HepG2 (cell line): ENCODE measurements around the gene CAST. TPM values are rescaled to one million over a fixed set of nuclear protein-coding genes. Genes with fewer than 3 reads are reported as not detected.

Experiments used
- ATAC-seq: fragments of 200-7000 bp; cut with Tn5 transposase; 3 replicates; pipeline ENCODE4 v1.9.1; 2020; ENCODE audit warnings: mild to moderate bottlenecking, moderate library complexity
- BruUV-seq: library from RNA; stranded (reverse); fragments of 400-500 nt; replicated peaks from 2 replicates; lab custom pipeline; 2021; lab: Mats Ljungman, UMichigan
- CTCF ChIA-PET: fragments of 300-600 bp; formaldehyde crosslinking; extraction: SDS; loops from one replicate; lab custom pipeline; 2021; ENCODE audit warnings: low total read pairs, inconsistent platforms, low intra/inter-chr PET ratio; lab: Yijun Ruan, JAX
- POLR2A ChIA-PET: fragments of 350-600 bp; sonication (Branson Sonifier 250); formaldehyde crosslinking; loops from one replicate; lab custom pipeline; 2020; ENCODE audit warnings: antibody characterized with exemption, inconsistent platforms; lab: Yijun Ruan, JAX
- DNase-seq: peaks from one replicate; pipeline ENCODE4 v3.0.0-alpha.2; 2015; ENCODE audit warnings: low spot score
- FAIRE-seq: peaks from 3 replicates; lab custom pipeline; 2011; peaks lifted over from hg19 to GRCh38; lab: Jason Lieb, UNC
- H2AFZ ChIP-seq: one replicate; pipeline ENCODE4 v1.6.1; 2011; ENCODE audit warnings: low read length, inconsistent platforms
- H3K27ac ChIP-seq: fragments of 300-600 bp; 3 replicates; pipeline ENCODE4 v1.8.0; 2011; ENCODE audit warnings: mixed run types, mild to moderate bottlenecking, mixed read lengths, low read length, inconsistent platforms; ENCODE audit not compliant: insufficient read depth; ENCODE audit errors: extremely low read length
- H3K27me3 ChIP-seq, 2 experiments: fragments of 200-600 bp in 1 of 2; 2 replicates in 1 of 2; 3 replicates in 1 of 2; pipeline versions ENCODE4 v1.6.0 to v1.8.0; 2011; ENCODE audit warnings: low read length in 2 of 2, mild to moderate bottlenecking in 2 of 2, moderate library complexity in 2 of 2, inconsistent platforms in 1 of 2; ENCODE audit not compliant: insufficient read depth in 2 of 2, control insufficient read depth in 1 of 2
- H3K36me3 ChIP-seq, 2 experiments: fragments of 200-600 bp in 1 of 2; replicated peaks in 1 of 2; 2 replicates in 1 of 2; 3 replicates in 1 of 2; pipeline versions ENCODE4 v1.5.1 to v1.8.0; 2011; ENCODE audit warnings: low read length in 2 of 2, inconsistent platforms in 1 of 2; ENCODE audit not compliant: insufficient read depth in 2 of 2, control insufficient read depth in 1 of 2
- H3K4me1 ChIP-seq: 2 replicates; pipeline ENCODE4 v1.5.1; 2012; ENCODE audit warnings: low read length, inconsistent platforms; ENCODE audit not compliant: insufficient read depth
- H3K4me2 ChIP-seq: 2 replicates; pipeline ENCODE4 v1.6.0; 2011; ENCODE audit warnings: low read depth, low read length, inconsistent platforms
- H3K4me3 ChIP-seq, 3 experiments: fragments of 200-600 bp in 1 of 3; sonication (generic), shearing (Covaris generic) in 1 of 3; replicated peaks in 1 of 3; 2 replicates each; pipeline ENCODE4 v1.5.1; 2011 to 2016; ENCODE audit warnings: low read length in 3 of 3, inconsistent platforms in 2 of 3, low read depth in 2 of 3, mild to moderate bottlenecking in 2 of 3, control low read depth in 1 of 3, mixed read lengths in 1 of 3; ENCODE audit not compliant: insufficient read depth in 1 of 3
- H3K79me2 ChIP-seq: one replicate; pipeline ENCODE4 v1.6.1; 2011; ENCODE audit warnings: low read length, inconsistent platforms; ENCODE audit not compliant: insufficient read depth
- H3K9ac ChIP-seq: 2 replicates; pipeline ENCODE4 v1.6.0; 2011; ENCODE audit warnings: mild to moderate bottlenecking, low read depth, low read length, inconsistent platforms; ENCODE audit not compliant: insufficient read depth
- H3K9me3 ChIP-seq: 2 replicates; pipeline ENCODE4 v1.5.1; 2012; ENCODE audit warnings: mild to moderate bottlenecking, low read length
- H4K20me1 ChIP-seq: 2 replicates; pipeline ENCODE4 v1.6.0; 2011; ENCODE audit warnings: inconsistent platforms, mild to moderate bottlenecking, low read length, moderate library complexity; ENCODE audit not compliant: insufficient read depth
- CBX1 ChIP-seq: IDR thresholded peaks from one replicate; pipeline ENCODE4 v1.6.1; 2016; ENCODE audit warnings: antibody characterized with exemption, low read depth
- DMTF1 ChIP-seq: sonication (generic); formaldehyde crosslinking; IDR thresholded peaks from 2 replicates; pipeline ENCODE4 v1.4.0; 2020; ENCODE audit warnings: mild to moderate bottlenecking, missing genetic modification reagents
- ELF4 ChIP-seq: sonication (generic); formaldehyde crosslinking; IDR thresholded peaks from 2 replicates; pipeline ENCODE4 v1.5.0; 2020; ENCODE audit warnings: missing genetic modification reagents, mild to moderate bottlenecking, moderate library complexity, borderline replicate concordance
- FOXK1 ChIP-seq: sonication (generic); formaldehyde crosslinking; IDR thresholded peaks from 2 replicates; pipeline ENCODE4 v1.4.0; 2020; ENCODE audit warnings: low read depth, missing genetic modification reagents, borderline replicate concordance
- GPBP1L1 ChIP-seq: sonication (generic); formaldehyde crosslinking; IDR thresholded peaks from 2 replicates; pipeline ENCODE4 v1.5.0; 2020; ENCODE audit warnings: mild to moderate bottlenecking, missing genetic modification reagents
- NPAS2 ChIP-seq: sonication (generic); formaldehyde crosslinking; IDR thresholded peaks from 2 replicates; pipeline ENCODE4 v1.8.0; 2022; ENCODE audit warnings: mild to moderate bottlenecking, missing genetic modification reagents, borderline replicate concordance
- RBM22 ChIP-seq: fragments of 200-400 bp; formaldehyde crosslinking; optimal IDR thresholded peaks from 2 replicates; pipeline ENCODE3; 2017; ENCODE audit warnings: mild to moderate bottlenecking, low read length, moderate library complexity
- SP4 ChIP-seq: sonication (generic); formaldehyde crosslinking; IDR thresholded peaks from 2 replicates; pipeline ENCODE4 v1.8.1; 2023; ENCODE audit warnings: mild to moderate bottlenecking, missing genetic modification reagents
- TFDP1 ChIP-seq: IDR thresholded peaks from 2 replicates; pipeline ENCODE4 v1.6.1; 2016; ENCODE audit warnings: missing compliant biosample characterization, missing genetic modification reagents, borderline replicate concordance
- THAP7 ChIP-seq: sonication (generic); formaldehyde crosslinking; IDR thresholded peaks from 2 replicates; pipeline ENCODE4 v1.8.1; 2023; ENCODE audit warnings: mild to moderate bottlenecking, missing genetic modification reagents
- TRAFD1 ChIP-seq: sonication (generic); formaldehyde crosslinking; IDR thresholded peaks from 2 replicates; pipeline ENCODE4 v1.5.1; 2020; ENCODE audit warnings: missing genetic modification reagents, mild to moderate bottlenecking, borderline replicate concordance
- XBP1 ChIP-seq: sonication (generic); formaldehyde crosslinking; IDR thresholded peaks from 2 replicates; pipeline ENCODE4 v1.5.0; 2020; ENCODE audit warnings: missing genetic modification reagents
- ZNF501 ChIP-seq: sonication (generic); formaldehyde crosslinking; IDR thresholded peaks from 2 replicates; pipeline ENCODE4 v1.5.1; 2020; ENCODE audit warnings: mild to moderate bottlenecking, moderate library complexity, missing genetic modification reagents
- ZNF652 ChIP-seq: IDR thresholded peaks from 2 replicates; pipeline ENCODE4 v1.6.1; 2016; ENCODE audit warnings: low read depth, borderline replicate concordance
- ZNF704 ChIP-seq: sonication (generic); formaldehyde crosslinking; IDR thresholded peaks from 2 replicates; pipeline ENCODE4 v1.8.1; 2023; ENCODE audit warnings: mild to moderate bottlenecking, inconsistent platforms, moderate library complexity, missing genetic modification reagents, borderline replicate concordance
- ZNF766 ChIP-seq: sonication (generic); formaldehyde crosslinking; IDR thresholded peaks from 2 replicates; pipeline ENCODE4 v1.5.0; 2020; ENCODE audit warnings: missing genetic modification reagents, borderline replicate concordance
- in situ Hi-C: cut with HindIII; loops from 2 replicates; pipeline ENCODE4 v1.10.0; 2017; ENCODE audit warnings: low pct_unique_long_range_greater_than_20kb; ENCODE audit not compliant: extremely low pct_ligation_motif_present
- intact Hi-C: fragments of 100-400 bp; cut with micrococcal nuclease; formaldehyde crosslinking; loops from one replicate; pipeline ENCODE4 v1.10.0; 2022; ENCODE audit not compliant: unreplicated experiment
- polyA plus RNA-seq, 8 experiments: library from polyadenylated mRNA; depleted of rRNA in 3 of 8; stranded (reverse) in 7 of 8; unstranded in 1 of 8; fragments of >200 nt; fragmentation: Illumina TruSeq in 4 of 8; extraction: Trizol in 4 of 8; gene quantifications; 2 replicates each; pipeline versions ENCODE4 v1.2.1 to v1.2.3, GENCODE V29; 2011 to 2016; ENCODE audit warnings: low read depth in 4 of 8, missing spikeins in 1 of 8, mixed read lengths in 1 of 8; ENCODE audit not compliant: insufficient read depth in 1 of 8
- total RNA-seq, 5 experiments: library from RNA; depleted of rRNA; stranded (reverse); fragments of >200 nt; fragmentation: Illumina TruSeq; extraction: Trizol; gene quantifications; 2 replicates each; pipeline ENCODE4 v1.2.3, GENCODE V29; 2016; ENCODE audit warnings: low read depth in 1 of 5

The CAST gene
- total and polyA plus RNA-seq, 2 of the 13 experiments (the other 11 are each of a cell fraction or from before 2014, with no cell fraction given), result 42.1 to 67.6 TPM

GRCh38 chr5:96809921-96810320 lies 147.7 kb downstream of the CAST start (continued):
- TF ChIP-seq ZNF501 (CRISPR knock-in tag), result no peak
- TF ChIP-seq CBX1, result no peak
- TF ChIP-seq DMTF1, result no peak
- TF ChIP-seq ELF4 (CRISPR knock-in tag), result no peak
- no peak for TF ChIP-seq ZNF704
- no peak for TF ChIP-seq GPBP1L1 (CRISPR knock-in tag)

- intact Hi-C loops, result no loop called here
- TF ChIP-seq RBM22 (no peak), SP4 (no peak), ZNF766 (CRISPR knock-in tag) (no peak), FOXK1 (no peak), TFDP1 (CRISPR knock-in tag) (no peak), NPAS2 (CRISPR knock-in tag) (no peak), ZNF652 (CRISPR knock-in tag) (no peak), THAP7 (no peak), XBP1 (CRISPR knock-in tag) (no peak), TRAFD1 (CRISPR knock-in tag) (no peak)
Observed at GRCh38 chr5:96812851-96813250, 150.7 kb downstream of the CAST start.

More at GRCh38 chr5:96812851-96813250, 150.7 kb downstream of the CAST start:
- H3K27me3 ChIP-seq, result no peaks in the 10 kb centered on the region
- H3K27ac ChIP-seq, result no peak overlapping the region
- ATAC-seq, result no peak
- H2AFZ ChIP-seq, result no peak overlapping the region
- DNase-seq, result no peak
- FAIRE-seq, result no peak
- ChIA-PET POLR2A (no interaction called here), CTCF (no interaction called here)
- H3K79me2 ChIP-seq, result no peaks in the 10 kb centered on the region
- no TSS peak for BruUV-seq
- no peak overlapping the region for H3K4me3 ChIP-seq
- H4K20me1 ChIP-seq, result no peaks in the 10 kb centered on the region
- H3K9ac ChIP-seq, result no peak overlapping the region
- H3K36me3 ChIP-seq, result no peaks in the 10 kb centered on the region
- no peak overlapping the region for H3K4me2 ChIP-seq
- no peaks in the 10 kb centered on the region for H3K9me3 ChIP-seq
- H3K4me1 ChIP-seq, result peaks cover 18% of the 10 kb centered on the region
- in situ Hi-C loops, result no loop called here
